NCI-H2081 treated with DMSO at 0.1 percent for 48 hours (cell line): Measurements from ENCODE around the gene STIM2.
"Not testable (repeated sequence)": the region's sequence is repeated elsewhere in the genome, so short reads cannot be mapped to it uniquely, and the experiment has no call there.

ENCODE experiments used
- DNase-seq: peaks from one replicate; lab custom pipeline; 2025; lab: John Stamatoyannopoulos, UW

STIM2 gene

DNA sequence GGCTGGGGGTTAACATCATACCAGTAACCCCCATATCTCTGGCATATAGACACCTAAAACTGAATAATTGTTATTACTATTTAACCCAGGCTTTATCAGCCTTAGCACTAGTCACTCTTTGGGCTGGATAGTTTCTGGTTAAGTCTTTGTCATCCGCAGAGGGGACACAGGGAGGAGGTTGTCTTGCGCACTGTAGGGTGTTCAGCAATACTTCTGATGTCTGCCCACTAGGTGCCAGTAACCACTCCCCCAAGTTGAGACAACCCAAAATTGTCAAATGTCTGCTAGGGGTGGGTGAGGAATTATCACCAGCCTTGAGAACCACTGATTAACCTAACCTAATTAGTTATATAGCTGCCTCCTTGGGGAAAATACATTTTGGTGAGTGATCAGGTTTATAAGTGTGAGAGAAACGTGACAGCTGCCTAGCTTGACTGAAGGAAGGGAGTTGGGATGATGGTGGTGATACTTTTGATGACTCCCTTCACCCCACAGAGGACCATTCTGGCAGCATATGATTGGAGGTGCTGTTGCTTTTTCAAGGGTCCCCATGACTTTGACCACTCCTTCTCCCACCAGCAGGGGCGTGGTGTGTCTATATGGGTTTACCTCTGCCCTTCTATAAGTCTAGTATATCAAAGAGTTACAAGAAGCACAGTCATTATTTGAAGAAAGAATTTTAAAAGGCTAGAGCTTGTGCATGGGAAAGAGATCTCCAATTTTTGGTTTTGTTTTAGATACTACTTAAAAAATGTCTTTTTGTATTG, 140.9 kb downstream of the STIM2 start:
- no peak for DNase-seq

DNA sequence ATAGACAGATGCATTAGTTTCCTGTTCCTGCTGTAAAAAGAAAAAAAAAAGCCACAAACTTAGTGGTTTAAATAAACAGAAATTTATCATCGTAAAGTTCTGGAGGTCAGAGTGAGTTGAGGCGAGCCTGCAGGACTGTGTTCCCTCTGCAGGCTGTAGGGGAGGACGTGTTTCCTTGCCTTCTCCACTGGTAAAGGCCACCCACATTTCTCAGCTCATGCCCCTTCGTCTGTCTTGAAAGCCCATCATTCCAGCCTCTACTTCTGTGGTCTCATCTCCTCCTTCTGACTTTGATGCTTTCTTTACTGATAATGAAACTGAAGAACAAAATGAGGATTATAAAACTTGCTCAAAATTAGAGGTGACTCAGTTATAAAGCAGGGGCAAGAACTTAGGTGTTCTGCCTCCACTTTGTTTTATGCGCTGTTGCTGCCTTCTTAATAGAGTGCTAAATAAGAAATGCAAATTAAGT, 143.0 kb downstream of the STIM2 start:
- DNase-seq: no peak

DNA sequence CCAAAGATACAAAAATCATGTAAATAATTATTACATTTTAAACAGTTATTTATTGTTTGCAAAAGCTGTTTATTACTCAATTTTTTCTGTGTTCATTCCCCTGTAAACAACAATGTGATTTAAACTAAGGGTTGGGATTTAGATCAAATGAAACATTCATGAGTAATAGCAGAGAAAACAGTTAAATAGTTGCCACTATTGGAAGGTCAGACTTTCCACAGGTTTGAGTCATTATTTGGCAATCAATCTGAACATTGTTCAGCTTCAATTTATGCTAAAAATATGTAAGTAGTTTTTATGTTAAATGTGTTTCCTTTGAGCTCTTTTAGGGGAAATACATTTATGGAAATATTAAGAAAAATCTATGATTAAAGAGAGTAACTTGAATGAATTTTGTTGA, 144.9 kb downstream of the STIM2 start:
- DNase-seq: no peak

- DNase-seq: no peak
Observed at GRCh38 chr4:27005905-27006590, 145.4 kb downstream of the STIM2 start.

DNA sequence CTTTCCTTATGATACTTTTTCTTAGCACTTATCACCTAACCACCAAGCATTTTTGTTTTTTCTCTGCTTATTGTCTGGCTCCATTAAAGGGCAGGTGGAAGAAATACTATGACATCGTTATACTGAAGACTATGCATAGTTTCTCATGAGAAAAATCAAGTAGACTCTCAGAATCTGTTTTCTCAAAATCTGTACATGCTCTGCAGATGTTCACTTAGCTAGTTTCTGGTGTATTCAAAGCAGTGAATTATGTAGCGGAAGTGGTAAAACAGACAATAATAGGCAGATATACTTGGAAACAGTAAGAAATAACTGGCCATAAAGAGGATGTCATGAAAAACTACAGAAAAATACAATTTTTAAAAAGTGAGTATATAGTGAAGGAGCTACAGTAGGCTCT, 146.0 kb downstream of the STIM2 start:
- no peak for DNase-seq

DNA sequence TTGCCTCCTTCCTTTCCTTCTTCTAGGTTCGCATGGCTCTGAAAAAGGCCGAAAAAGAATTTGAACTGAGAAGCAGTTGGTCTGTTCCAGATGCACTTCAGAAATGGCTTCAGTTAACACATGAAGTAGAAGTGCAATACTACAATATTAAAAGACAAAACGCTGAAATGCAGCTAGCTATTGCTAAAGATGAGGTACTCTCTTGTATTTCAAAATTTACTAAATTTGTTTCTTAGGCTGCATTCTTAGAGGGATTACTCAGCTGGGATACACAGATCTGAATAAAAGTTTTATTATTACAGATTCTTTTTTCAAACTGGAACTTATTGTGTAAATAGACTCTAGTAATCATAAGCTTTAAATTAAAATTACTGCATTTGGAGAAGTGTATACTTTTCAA, 146.9 kb downstream of the STIM2 start:
- DNase-seq: no peak

GRCh38 chr4:27008679-27009078, 148.0 kb downstream of the STIM2 start:
- DNase-seq: no peak

- no peak for DNase-seq
Observed at GRCh38 chr4:27009539-27009938, 148.9 kb downstream of the STIM2 start.

- no peak for DNase-seq
Observed at GRCh38 chr4:27010334-27010940, 149.8 kb downstream of the STIM2 start.

GRCh38 chr4:27011401-27011800, 150.8 kb downstream of the STIM2 start:
- no peak for DNase-seq

DNA sequence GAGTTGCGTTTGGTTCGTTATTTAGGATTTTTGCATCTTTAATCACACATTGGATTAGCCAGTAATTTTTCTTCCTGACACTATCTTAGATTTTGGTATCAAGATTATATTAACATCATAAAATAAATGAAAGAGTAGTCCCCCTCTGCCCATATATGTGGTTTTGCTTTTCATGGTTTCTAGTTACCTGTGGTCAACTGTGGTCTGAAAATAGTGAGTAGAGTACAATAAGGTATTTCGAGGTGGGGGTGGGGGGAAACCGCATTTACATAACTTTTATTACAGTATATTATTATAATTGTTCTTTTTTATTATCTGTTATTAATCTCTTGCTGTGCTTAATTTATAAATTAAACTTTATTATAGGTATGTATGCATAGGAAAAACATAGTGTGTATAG, 152.4 kb downstream of the STIM2 start:
- no peak for DNase-seq

DNA sequence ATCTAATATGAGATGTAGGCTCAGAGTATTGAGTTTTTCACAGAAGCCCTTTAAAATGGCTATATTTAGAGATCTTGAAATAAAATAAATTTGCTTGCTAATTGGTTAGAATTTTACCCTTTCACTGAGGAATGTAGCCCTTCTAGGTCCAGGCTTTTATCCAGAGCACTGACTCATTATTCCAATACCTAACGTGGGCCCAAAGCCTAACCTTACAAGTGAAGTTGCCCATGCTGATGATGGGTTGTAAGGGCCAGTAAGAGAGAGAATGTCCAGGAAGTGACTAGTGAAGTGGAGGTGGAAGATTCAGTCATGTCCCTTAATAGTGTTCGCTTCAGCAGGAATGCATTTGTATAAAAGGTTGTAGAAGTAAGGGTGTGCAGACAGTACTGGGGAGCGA, 155.9 kb downstream of the STIM2 start:
- DNase-seq: no peak

DNA sequence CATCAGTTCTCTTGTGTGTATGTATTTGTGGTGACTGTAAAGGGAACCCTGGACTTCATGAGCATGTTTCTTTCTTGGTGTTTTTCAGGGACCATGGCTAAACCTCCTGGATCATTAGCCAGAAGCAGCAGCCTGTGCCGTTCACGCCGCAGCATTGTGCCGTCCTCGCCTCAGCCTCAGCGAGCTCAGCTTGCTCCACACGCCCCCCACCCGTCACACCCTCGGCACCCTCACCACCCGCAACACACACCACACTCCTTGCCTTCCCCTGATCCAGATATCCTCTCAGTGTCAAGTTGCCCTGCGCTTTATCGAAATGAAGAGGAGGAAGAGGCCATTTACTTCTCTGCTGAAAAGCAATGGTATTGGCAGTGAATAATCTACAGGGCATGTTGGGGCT, 157.0 kb downstream of the STIM2 start:
- DNase-seq: no peak

DNA sequence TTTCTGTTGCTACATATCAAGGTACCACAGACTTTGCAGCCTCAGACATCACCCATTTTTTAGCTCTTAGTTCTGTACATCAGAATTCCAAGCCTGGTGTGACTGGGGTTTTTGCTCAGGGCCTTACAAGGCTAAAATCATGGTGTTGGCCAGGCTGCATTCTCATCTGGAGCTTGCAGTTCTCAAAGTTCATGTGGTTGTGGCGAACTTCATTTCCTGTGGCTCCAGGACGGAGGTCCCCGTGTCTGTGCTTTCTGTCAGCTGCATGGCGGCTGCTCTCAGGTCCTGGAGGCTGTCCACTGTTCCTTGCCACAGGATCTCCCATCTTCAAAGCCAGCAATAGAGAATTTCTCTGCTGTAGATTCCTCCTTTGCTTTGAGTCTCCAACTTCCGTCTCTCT, 157.4 kb downstream of the STIM2 start:
- no peak for DNase-seq

DNA sequence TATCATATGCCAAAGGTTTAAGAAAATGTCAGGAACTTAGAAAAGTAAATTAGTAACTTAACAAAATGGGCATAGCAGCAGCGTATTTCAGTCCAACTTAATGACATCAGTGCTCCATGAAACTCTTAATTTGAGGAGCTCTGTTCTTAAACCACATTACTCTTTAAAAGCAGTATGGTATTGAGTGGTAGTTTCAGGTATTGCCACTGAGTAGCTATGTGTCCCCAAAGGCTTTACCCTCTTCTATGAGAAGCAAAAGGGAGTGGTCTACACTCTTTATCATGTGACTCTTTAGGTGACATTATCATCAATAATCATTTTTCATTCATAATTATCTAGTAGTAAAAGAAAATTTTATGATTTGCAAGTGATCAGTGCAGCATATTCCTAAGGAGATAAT, 158.3 kb downstream of the STIM2 start:
- DNase-seq: no peak

GRCh38 chr4:27019766-27020165, 159.1 kb downstream of the STIM2 start:
- no peak for DNase-seq

DNA sequence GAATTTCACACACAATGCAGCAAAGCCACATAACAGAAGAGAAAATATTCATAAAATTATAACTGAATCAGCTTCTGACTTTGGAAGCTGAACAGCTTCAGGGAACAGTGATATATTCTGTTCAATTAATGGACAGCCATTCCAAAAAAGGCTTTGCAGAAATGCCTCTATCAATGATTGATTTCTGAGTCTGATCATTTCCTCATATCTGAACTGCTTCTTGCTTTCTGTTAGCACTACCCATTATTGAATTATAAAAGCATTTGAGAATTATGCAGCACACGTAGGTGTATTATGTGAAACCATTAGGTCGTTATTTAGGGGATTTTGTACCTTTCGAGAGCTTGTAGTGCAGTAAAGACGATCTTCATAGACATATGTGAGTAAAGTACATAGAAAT, 159.6 kb downstream of the STIM2 start:
- no peak for DNase-seq

DNA sequence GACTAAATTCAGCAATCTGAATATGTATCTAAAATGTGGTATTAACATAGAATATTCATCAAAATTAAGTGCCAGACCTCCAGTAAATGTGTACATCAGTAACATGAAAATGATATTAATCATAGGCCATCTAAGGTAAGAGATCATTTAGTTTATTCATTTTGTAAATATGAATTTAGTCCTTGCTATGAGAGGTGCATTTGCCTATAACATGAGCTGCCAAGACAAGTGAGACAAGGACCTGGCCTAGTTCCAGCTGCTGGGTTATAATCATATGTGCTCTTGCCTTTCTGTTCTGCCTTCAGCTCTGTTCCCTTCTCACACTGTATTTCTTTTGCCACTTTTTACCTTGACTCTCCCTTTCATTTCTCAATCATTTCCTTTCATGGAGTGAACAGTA, 160.0 kb downstream of the STIM2 start:
- DNase-seq: no peak

DNA sequence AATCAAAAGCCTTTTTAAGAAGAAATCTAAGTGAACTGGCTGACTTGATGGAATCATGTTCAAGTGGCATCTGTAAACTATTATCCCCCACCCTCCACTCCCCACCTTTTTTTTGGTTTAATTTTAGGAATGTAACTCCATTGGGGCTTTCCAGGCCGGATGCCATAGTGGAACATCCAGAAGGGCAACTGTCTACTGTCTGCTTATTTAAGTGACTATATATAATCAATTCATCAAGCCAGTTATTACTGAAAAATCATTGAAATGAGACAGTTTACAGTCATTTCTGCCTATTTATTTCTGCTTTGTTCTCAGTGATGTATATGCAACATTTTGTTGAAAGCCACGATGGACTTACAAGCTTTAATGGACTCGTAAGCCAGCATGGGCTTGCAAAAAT, 162.3 kb downstream of the STIM2 start:
- no peak for DNase-seq

DNA sequence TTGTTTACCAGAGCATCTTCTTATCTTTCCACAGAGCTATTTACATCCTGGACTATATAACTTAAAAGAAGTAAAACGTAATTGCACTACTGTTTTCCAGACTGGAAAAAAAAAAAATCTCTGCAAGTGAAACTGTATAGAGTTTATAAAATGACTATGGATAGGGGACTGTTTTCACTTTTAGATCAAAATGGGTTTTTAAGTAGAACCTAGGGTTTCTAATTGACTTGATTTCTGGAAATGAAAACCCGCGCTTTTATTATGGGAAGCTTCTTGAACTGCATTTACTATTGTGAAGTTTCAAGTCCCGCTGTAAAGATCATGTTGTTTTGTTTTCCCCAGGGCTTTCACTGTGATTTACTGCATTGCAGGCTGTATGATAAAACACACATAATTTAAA, 162.7 kb downstream of the STIM2 start:
- DNase-seq: no peak

DNA sequence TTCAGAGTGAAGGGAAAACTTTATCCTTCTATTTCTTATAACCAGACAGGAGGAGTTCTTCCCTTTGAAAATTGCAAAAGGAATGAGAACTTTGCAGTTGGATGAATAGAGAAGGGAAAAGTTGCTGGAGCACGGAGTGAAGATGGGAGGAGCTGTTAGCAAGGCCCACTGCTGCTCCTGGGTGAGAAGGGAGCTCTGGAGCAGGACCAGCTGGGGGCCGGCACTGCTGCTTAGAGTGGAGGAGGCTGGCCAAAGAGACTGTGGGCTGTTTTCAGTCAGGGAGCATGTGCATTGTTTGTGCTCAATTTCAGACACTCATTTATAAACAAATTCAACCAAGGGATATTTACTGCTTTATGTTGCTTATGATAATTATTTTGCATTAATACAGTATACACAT, 164.2 kb downstream of the STIM2 start:
- DNase-seq: no peak

DNA sequence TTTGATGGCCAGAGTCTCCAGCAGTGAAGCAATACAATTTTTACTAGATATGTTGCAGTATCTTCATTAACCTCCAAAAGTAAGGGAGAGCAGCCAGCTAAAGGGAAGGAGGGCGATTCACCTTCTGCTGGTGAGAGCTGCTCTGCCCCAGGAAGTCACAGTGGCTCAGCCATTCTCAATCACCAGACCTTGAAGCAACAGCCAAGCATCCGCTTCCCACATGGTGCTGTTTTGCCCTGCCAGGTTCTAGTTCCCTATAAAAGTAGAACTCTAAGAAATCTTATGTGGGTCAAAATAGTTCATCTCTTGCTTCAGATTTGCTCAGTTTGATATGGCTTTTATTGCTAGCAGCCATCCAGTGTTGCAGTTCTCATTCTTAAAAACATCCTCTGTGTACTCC, 166.8 kb downstream of the STIM2 start:
- no peak for DNase-seq

DNA sequence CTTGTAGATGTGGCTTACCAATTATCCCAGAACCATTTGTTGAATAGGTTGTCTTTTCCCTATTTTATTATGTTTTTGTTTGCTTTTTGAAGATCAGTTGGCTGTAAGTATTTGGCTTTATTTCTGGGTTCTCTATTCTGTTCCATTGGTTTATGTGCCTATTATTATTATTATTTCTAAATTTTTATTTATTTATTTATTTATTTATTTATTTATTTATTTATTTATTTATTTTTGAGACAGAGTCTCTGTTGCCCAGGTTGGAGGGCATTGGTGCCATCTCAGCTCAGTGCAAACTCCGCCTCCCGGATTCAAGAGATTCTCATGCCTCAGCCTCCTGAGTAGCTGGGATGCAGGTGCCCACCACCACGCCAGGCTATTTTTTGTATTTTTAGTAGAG, 174.5 kb downstream of the STIM2 start:
- DNase-seq: not testable (repeated sequence)
